GM03348 (cell line): Measurements from ENCODE around the gene KDM4B.
"Not testable (repeated sequence)": the region's sequence is repeated elsewhere in the genome, so short reads cannot be mapped to it uniquely, and the experiment has no call there.

Experiments used
- DNase-seq: peaks from one replicate; pipeline ENCODE4 v3.0.0; 2012; ENCODE audit warnings: low spot score

KDM4B gene

GRCh38 chr19:4968462-4969291 lies at the start of gene KDM4B:
Gene KDM4B, plus strand, starts transcription at chr19:4969113. Its CDS starts 63,778 bp downstream, at chr19:5032891.
- DNase-seq: peak; percentile 100

GRCh38 chr19:4922530-4923275 lies 46.2 kb upstream of the KDM4B start:
- DNase-seq: no peak

GRCh38 chr19:4923276-4923747 lies 45.6 kb upstream of the KDM4B start:
- DNase-seq: no peak

GRCh38 chr19:4929186-4929585 lies 39.7 kb upstream of the KDM4B start:
- no peak for DNase-seq

GRCh38 chr19:4930664-4931063 lies 38.2 kb upstream of the KDM4B start:
- no peak for DNase-seq

- no peak for DNase-seq
These were observed 36.2 kb upstream of the KDM4B start for GRCh38 chr19:4932711-4933110.

- DNase-seq: no peak
These were observed 35.4 kb upstream of the KDM4B start for GRCh38 chr19:4933528-4933927.

- no peak for DNase-seq
These were observed 33.5 kb upstream of the KDM4B start for GRCh38 chr19:4935444-4935843.

GRCh38 chr19:4937060-4937459 lies 31.9 kb upstream of the KDM4B start:
- DNase-seq: no peak

GRCh38 chr19:4938461-4938860 lies 30.5 kb upstream of the KDM4B start:
- not testable (repeated sequence) for DNase-seq

- DNase-seq: no peak
These were observed 29.4 kb upstream of the KDM4B start for GRCh38 chr19:4939466-4939865.

GRCh38 chr19:4941638-4942169 lies 27.2 kb upstream of the KDM4B start:
- not testable (repeated sequence) for DNase-seq

- not testable (repeated sequence) for DNase-seq
These were observed 18.3 kb upstream of the KDM4B start for GRCh38 chr19:4950650-4951049.

- no peak for DNase-seq
These were observed 17.3 kb upstream of the KDM4B start for GRCh38 chr19:4951656-4952055.

- DNase-seq: no peak
These were observed 16.0 kb upstream of the KDM4B start for GRCh38 chr19:4952945-4953344.

- DNase-seq: not testable (repeated sequence)
These were observed 14.4 kb upstream of the KDM4B start for GRCh38 chr19:4954320-4955149.

- DNase-seq: no peak
These were observed 13.6 kb upstream of the KDM4B start for GRCh38 chr19:4955274-4955673.

- no peak for DNase-seq
These were observed 10.9 kb upstream of the KDM4B start for GRCh38 chr19:4957981-4958380.

GRCh38 chr19:4962085-4962619 lies 6.8 kb upstream of the KDM4B start:
- DNase-seq: no peak

- DNase-seq: no peak
These were observed 3.9 kb upstream of the KDM4B start for GRCh38 chr19:4965061-4965460.

- no peak for DNase-seq
These were observed 2.3 kb upstream of the KDM4B start for GRCh38 chr19:4966591-4966990.
